ENCODE results near the gene MRGPRX2.

DNA sequence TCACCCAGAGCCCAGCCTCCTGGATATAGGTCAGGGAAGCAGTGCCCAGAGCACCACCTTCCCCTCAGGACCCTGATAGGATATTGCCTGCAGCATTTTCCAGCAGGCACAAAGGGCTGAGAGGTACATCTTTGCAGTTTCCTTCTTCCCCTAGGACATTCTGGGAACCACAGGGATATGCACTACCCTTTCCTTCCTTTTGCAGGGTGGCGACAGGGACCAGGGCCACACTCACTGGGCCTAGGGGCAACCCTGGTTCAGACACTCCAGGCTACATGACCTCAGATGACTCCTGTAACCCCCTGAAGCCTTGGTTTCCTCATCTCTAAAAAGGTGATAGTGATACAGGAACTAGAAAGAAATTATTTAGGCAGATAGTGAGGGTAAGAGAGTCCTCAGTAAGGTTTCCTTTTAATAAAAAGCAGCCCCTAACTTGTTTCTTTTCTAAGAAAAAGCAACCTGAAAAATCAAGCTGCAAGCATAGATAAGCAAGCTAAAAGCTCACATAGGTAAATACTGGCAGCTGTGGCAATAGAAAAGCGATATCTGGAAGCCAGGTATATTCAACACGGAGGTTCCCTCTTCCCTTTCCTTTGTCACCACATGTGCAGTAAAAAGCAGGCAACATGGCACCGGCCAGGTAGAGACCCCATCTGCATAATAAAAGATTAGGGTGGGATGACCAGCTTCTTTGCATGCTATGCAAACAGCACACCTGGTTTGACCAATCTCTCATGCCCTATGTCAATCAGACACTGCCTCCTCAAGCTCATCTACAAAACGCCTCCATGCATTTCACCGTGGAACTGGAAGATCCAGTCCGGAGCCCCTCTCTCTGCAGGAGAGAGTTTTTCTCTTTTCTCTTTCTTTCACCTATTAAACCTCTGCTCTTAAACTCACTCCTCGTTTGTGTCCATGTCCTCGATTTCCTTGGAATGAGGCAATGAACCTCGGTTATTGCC, 13.2 kb upstream of the MRGPRX2 start:
- TF ChIP-seq, protein P1, sequence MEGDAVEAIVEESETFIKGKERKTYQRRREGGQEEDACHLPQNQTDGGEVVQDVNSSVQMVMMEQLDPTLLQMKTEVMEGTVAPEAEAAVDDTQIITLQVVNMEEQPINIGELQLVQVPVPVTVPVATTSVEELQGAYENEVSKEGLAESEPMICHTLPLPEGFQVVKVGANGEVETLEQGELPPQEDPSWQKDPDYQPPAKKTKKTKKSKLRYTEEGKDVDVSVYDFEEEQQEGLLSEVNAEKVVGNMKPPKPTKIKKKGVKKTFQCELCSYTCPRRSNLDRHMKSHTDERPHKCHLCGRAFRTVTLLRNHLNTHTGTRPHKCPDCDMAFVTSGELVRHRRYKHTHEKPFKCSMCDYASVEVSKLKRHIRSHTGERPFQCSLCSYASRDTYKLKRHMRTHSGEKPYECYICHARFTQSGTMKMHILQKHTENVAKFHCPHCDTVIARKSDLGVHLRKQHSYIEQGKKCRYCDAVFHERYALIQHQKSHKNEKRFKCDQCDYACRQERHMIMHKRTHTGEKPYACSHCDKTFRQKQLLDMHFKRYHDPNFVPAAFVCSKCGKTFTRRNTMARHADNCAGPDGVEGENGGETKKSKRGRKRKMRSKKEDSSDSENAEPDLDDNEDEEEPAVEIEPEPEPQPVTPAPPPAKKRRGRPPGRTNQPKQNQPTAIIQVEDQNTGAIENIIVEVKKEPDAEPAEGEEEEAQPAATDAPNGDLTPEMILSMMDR (conservative IDR thresholded peaks at IDR 0.05): no peak
- TF ChIP-seq ZFX (IDR thresholded peaks at IDR 0.05): no peak
